GM12891 (cell line): ENCODE results near the gene MXI1.

ENCODE experiments used
- DNase-seq: peaks from one replicate; pipeline ENCODE4 v3.0.0; 2011; ENCODE audit warnings: low spot score; ENCODE audit not compliant: insufficient read length
- FAIRE-seq: peaks from 2 replicates; lab custom pipeline; 2011; peaks lifted over from hg19 to GRCh38; lab: Jason Lieb, UNC
- PAX5 ChIP-seq: IDR thresholded peaks from 2 replicates; pipeline ENCODE4 v1.6.1; 2011; ENCODE audit warnings: low read length, moderate library complexity, mild to moderate bottlenecking; ENCODE audit not compliant: insufficient read depth, severe bottlenecking
- POLR2A ChIP-seq: IDR thresholded peaks from 2 replicates; pipeline ENCODE4 v1.6.1; 2011; ENCODE audit warnings: low read depth, low read length, control low read depth
- POLR2AphosphoS5 ChIP-seq: IDR thresholded peaks from 2 replicates; pipeline ENCODE4 v1.6.1; 2011; ENCODE audit warnings: low read depth, low read length, control low read depth
- POU2F2 ChIP-seq: IDR thresholded peaks from 2 replicates; pipeline ENCODE4 v1.6.1; 2011; ENCODE audit warnings: low read depth, mild to moderate bottlenecking, control low read depth, low read length, moderate library complexity
- SPI1 ChIP-seq: IDR thresholded peaks from 2 replicates; pipeline ENCODE4 v1.6.1; 2011; ENCODE audit warnings: low read depth, low read length, control low read depth
- TAF1 ChIP-seq: IDR thresholded peaks from 2 replicates; pipeline ENCODE4 v1.6.1; 2011; ENCODE audit warnings: low read depth, low read length, control low read depth

MXI1 gene

GRCh38 chr10:110203500-110204455, 3.6 kb upstream of the MXI1 start:
- DNase-seq: no peak
- FAIRE-seq: no peak
- TF ChIP-seq PAX5 (no peak), POLR2A (no peak), TAF1 (no peak), POU2F2 (no peak), SPI1 (no peak), POLR2AphosphoS5 (no peak)

GRCh38 chr10:110205051-110205675, 2.2 kb upstream of the MXI1 start:
- FAIRE-seq (no peak), DNase-seq (no peak)
- no peak for TF ChIP-seq POLR2AphosphoS5
- no peak for TF ChIP-seq SPI1
- no peak for TF ChIP-seq POLR2A
- no peak for TF ChIP-seq POU2F2
- TF ChIP-seq PAX5: no peak
- no peak for TF ChIP-seq TAF1

- TF ChIP-seq PAX5: no peak
- no peak for TF ChIP-seq POLR2A
- no peak for TF ChIP-seq POLR2AphosphoS5
- TF ChIP-seq TAF1: no peak
- TF ChIP-seq POU2F2: no peak
- TF ChIP-seq SPI1: no peak
- DNase-seq (peak; percentile 29), FAIRE-seq (peak; percentile 28)
These were observed 604 bp downstream of the MXI1 start for GRCh38 chr10:110207805-110208613.

- FAIRE-seq (peak; percentile 91), DNase-seq (peak; percentile 34)
- no peak for TF ChIP-seq POU2F2
- no peak for TF ChIP-seq TAF1
- TF ChIP-seq SPI1: no peak
- TF ChIP-seq PAX5: no peak
- no peak for TF ChIP-seq POLR2AphosphoS5
- no peak for TF ChIP-seq POLR2A
These were observed 1.4 kb downstream of the MXI1 start for GRCh38 chr10:110208614-110209453.

- no peak for DNase-seq
- TF ChIP-seq PAX5 (no peak), POLR2A (no peak), TAF1 (no peak), SPI1 (no peak), POLR2AphosphoS5 (no peak), POU2F2 (no peak)
- no peak for FAIRE-seq
These were observed 2.1 kb downstream of the MXI1 start for GRCh38 chr10:110209454-110209925.

GRCh38 chr10:110209926-110210673, 2.7 kb downstream of the MXI1 start:
- peak; percentile 5 for FAIRE-seq
- TF ChIP-seq POLR2A: no peak
- no peak for TF ChIP-seq POU2F2
- TF ChIP-seq SPI1: no peak
- TF ChIP-seq TAF1: no peak
- DNase-seq: no peak

- TF ChIP-seq POLR2AphosphoS5: no peak
- TF ChIP-seq SPI1: 0 out of 2 replicates have a peak, but pooled peaks have one; percentile 31
- FAIRE-seq (peak; percentile 98), DNase-seq (peak; percentile 77)
These were observed 3.5 kb downstream of the MXI1 start for GRCh38 chr10:110210674-110211464.
